ENCODE measurements around the gene ACR.

Gene ACR

DNA sequence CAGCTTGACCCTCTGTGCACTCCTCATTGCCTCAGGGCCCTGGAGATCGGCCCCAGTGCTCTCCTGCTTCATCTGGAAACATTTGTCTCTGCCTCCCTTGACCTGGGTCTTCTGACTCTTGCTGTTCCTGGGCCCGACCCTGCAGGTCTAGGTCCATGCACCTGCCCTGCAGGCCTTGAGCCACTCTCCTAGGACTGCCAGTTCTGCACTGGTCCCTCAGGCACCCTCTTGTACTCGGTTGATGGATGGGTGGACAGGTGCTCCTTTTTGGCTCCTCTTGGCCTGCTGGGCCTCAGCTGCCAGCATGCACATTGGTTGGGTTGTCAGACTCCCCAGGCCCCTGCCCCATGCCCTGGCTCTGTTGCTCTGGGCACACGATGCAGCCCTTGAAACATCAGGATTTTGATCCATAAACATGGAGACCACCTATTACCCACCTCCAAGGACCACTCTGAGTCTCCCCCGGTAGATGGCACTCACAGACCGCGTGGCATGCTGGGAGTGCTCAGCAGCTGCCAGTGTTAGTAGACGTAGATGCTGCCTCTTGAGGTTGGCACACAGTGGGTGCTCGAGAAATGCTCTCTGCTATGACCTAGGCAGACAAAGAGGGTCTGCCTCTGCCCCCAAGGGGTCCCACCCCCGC, 20.2 kb upstream of the ACR start:
- DNase-seq = no peak

DNA sequence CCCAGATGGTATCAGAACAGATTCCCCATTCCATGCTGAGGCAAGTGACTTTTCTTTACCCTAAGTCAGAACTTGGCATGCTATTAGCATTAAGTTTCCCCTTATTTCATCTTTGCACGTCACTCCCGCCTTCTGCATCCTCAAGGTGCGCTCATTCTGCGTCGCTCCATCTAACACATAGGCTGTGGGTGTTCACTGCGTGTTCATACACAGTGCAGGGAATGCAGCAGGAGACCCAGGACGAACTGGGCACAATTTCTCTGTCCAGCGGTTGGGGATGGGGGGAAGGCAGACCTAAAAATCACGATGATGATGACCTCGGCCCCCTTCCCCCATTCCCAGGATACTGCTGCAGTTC, 19.7 kb upstream of the ACR start:
- DNase-seq = no peak

DNA sequence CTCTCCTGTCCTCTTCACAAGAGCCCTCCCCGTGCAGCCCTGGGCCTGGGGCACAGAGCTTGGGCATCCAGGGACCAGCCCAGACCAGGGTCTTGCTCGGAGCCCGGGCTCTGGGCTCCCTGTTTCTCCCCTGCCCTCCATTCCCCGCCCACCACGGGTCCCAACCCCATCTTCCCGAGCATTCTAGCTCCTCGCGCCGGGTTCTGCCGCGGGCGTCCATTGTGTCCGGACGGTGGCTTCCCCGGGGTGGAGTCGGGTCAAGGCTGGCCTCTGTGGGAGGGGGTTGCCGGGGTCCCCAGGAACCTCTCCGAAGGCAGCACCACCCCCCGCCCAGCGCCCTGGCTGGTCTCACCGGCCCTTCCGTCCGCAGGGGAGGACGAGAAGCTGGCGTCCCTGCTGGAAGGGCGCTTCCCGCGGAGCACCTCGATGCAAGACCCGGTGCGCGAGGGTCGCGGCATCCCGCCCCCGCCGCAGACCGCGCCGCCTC, 18.1 kb upstream of the ACR start:
- no peak for DNase-seq

DNA sequence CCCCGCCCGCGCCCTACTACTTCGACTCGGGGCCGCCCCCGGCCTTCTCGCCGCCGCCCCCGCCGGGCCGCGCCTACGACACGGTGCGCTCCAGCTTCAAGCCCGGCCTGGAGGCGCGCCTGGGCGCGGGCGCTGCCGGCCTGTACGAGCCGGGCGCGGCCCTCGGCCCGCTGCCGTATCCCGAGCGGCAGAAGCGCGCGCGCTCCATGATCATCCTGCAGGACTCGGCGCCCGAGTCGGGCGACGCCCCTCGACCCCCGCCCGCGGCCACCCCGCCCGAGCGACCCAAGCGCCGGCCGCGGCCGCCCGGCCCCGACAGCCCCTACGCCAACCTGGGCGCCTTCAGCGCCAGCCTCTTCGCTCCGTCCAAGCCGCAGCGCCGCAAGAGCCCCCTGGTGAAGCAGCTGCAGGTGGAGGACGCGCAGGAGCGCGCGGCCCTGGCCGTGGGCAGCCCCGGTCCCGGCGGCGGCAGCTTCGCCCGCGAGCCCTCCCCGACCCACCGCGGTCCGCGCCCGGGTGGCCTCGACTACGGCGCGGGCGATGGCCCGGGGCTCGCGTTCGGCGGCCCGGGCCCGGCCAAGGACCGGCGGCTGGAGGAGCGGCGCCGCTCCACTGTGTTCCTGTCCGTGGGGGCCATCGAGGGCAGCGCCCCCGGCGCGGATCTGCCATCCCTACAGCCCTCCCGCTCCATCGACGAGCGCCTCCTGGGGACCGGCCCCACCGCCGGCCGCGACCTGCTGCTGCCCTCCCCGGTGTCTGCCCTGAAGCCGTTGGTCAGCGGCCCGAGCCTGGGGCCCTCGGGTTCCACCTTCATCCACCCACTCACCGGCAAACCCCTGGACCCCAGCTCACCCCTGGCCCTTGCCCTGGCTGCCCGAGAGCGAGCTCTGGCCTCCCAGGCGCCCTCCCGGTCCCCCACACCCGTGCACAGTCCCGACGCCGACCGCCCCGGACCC, 17.4 kb upstream of the ACR start:
- DNase-seq = no peak

DNA sequence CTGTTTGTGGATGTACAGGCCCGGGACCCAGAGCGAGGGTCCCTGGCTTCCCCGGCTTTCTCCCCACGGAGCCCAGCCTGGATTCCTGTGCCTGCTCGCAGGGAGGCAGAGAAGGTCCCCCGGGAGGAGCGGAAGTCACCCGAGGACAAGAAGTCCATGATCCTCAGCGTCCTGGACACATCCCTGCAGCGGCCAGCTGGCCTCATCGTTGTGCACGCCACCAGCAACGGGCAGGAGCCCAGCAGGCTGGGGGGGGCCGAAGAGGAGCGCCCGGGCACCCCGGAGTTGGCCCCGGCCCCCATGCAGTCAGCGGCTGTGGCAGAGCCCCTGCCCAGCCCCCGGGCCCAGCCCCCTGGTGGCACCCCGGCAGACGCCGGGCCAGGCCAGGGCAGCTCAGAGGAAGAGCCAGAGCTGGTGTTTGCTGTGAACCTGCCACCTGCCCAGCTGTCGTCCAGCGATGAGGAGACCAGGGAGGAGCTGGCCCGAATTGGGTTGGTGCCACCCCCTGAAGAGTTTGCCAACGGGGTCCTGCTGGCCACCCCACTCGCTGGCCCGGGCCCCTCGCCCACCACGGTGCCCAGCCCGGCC, 16.7 kb upstream of the ACR start:
- DNase-seq = no peak

DNA sequence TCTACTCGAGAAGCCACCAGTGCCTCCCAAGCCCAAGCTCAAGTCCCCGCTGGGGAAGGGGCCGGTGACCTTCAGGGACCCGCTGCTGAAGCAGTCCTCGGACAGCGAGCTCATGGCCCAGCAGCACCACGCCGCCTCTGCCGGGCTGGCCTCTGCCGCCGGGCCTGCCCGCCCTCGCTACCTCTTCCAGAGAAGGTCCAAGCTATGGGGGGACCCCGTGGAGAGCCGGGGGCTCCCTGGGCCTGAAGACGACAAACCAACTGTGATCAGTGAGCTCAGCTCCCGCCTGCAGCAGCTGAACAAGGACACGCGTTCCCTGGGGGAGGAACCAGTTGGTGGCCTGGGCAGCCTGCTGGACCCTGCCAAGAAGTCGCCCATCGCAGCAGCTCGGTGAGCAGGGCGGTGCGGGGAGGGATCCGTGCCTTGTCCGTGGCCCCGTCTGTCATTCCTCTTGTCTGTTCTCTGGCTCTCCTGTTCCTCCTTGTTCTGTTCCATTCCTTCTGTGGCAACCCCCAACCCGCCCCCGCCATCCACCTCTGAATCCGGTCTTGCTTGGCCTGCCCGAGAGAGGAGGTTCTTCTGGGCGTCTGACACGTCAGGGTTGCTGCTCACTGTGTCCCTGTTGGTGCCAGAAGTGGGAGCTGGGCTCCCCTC, 15.8 kb upstream of the ACR start:
- no peak for DNase-seq

DNA sequence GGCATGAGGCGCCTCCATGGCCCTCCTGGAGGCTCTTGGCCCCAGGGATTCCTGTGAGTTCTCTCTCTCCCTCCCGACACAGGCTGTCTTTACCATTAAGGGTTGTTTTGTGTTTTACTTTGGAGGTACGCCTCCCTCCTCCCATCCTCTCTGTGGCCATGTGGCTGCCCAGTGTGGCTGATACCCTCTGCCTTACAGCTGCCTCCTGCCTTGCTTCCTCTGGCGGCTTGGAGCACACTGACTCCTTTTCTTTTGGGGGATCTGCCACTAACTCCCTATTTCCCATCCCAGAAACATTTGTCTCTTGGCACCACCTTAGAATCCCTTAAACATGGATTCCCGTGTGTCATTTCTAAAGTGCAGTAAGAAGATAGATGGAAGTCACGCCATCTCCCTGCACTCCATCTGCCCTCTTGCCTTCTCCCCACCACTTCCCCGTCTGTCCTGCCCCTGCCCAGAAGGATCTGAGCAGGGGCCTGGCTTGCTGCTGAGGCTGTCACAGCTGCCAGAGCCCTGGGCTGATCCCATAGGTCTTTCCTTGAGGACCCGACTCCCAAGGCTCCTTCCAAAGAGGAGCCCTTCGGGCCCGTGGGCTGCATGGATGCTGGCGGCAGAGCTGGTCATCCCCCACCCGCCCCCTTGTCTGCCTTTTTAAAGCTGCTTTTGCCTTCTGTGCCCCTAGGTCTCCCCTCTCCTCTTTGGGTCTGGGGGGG, 15.1 kb upstream of the ACR start:
- no peak for DNase-seq

DNA sequence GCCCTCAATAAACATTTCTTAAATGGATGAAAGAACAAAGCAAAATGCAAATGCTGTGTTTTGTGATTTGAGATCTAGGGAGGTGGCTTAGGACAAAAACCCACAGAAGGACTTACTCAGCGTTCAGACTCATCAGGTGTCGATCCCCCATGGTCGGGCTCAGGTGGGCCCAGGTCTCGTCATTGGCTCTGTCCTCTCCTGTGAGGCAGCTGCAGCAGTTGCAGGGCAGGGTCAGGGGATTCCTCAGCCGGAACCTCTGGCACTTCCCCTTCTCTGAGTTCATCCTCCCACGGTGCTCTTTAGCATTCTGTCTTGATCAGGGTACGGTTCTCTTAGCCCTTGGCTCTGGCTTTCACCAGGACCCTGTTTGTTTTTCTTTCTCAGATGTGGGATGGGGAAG, 14.0 kb upstream of the ACR start:
- no peak for DNase-seq

DNA sequence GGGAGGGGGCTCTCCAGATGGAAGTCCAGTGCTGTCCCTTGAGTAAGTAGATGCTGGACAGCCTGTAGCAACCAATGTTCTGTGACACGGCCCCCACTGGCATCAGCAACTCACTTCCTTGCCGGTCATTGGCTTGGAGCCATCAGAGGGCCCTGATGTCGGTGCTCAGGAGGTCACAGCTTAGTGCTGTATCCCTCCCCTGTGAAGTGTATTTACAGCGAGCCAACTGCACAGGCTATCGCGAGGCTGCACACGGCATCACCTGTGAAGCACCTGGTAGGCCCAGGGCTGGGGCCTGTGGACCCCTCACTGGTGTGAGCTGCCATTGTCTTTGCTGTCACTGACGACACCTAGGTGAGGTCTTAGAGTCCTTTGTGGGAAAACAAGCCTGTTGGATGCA, 13.4 kb upstream of the ACR start:
- no peak for DNase-seq

DNA sequence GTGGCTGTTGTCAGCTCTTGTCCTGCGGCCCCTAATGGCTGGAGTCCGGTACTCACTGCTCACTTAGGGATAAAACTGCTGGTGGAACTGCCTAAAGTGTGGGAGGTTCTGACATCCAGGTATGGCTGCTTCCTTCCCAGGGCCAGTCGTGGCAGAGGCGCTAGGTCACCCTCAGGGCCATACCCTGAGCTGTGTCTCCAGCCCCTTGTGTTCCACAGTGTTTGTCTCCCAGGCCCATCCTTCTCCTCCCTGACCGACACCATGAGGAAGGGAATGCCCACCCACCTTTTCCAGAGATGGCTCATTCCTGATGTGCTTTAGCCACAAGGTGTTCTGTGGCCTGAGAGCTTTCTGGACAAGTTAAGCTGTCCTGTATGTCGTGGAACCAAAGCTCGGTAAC, 12.4 kb upstream of the ACR start:
- DNase-seq = no peak

DNA sequence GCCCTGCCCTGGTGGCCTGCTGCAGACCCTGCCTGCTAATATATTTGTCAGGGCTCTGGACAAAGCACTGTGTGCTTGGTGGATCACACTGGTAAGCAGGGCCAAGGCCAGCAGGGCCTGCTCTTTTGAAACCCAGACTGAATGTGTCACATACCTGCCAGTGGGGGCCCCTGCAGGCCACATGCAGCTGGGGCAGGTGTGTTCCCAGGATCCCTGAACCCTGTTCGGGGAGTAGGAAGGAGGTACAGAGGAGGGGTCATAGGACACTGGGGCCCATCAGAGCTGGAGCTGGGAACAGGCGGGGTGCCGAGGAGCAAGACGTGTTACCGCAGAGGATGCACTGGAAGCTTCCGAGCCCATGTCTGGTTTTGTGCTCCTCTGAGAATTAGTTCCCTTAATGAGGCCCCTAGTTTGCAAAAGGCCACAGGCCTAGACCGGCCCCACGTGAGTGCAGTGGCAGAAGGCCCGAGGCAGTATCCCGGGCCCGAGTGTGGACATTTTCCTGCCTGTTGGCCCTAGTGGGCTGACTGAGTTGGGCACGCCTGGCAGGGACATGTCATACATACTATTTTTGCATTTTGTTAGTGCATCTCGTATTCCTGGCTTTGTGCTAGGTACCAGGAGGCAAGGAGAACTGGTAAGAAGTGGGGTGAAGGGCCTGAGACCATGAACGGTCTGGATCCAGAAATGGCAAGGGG, 11.2 kb upstream of the ACR start:
- no peak for DNase-seq

DNA sequence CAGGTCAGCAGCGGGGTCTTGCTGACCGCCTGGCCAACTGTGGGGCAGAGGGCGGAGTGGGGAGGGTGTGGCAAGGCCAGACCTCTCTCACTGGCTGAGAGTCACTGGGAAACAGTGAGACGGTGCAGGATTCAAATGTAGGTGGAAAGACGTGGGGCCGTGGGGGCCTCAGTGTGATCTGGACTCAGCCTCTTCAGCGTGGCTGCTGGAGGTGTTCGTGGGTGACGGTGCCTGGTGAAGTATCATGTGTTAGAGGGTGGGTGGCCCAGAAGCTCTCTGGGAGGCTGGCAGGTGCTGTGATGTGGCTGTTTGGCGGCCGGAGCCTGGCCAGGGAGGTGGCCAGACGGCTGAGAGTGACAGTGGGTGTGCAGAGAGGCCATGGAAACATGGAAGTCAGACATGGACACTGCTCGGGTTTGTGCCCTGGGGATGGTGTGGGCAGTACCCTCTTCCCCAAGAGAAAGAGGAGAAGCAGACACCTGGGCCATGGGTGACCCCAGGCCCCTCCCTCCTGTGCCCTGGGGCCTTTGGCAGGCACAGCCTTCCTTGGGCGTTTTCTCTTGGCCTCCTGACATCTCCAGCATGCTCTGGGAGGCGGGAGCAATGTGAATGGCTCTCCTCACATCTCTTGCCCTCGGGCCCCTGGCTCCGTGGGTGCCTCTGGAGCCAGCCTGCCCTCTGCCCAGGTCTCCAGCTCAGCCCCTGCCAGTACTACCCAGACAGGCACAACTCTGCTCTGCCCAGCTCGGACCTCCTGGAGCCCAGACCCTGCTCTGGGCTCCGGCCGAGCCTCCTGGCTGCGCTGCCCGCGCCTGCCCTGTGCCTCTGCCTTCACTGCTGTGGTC, 10.1 kb upstream of the ACR start:
- no peak for DNase-seq

DNA sequence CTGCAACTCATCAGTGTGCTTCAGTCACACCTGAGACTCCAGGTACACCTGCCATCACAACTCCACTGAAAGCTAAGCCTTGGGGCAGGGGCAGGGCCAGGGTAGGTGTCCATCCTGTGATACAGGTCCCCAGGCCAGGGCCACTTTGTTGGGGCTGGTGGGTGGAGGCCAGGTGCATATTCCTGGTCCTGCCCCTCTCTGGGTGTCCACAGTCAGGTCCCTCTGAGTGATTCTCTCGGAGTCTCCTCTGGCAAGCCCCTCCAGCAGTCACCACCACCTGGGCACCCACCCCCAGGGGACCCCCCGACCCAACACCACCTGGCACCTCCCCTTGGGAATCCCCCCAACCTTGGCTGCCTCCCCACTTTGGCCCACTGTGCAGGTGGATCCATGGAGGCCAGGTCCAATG, 9.5 kb upstream of the ACR start:
- DNase-seq = no peak

DNA sequence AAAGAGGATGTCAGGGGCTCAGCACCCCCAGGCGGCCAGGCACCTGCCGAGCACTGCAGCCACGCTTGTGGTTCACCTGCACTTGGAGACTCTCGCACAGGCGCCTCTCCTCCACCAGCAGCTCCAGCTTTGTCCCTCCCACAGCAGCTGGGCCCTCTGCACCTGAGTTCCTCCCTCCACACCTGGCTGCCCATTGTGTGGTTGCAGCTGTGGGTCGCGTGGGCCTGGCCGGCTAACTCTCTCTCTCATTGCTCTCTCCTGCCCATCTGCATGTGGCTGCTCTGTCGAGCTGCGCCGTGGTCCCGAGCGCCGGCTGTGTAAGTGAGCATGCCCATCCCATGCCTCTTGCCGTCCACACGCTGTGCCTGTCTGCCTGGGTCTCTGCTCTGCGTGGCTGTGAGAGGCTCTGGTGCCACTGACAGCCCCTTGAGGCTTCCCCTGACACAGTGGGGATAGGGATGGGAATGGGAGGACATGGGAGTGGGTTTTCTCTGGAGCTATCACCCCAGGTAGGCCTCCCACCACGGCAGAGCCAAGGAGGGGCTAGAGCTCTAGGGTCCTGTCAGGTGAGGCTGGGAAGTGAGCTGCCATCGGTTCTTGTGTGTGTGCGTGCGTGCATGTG, 8.5 kb upstream of the ACR start:
- DNase-seq = no peak

DNA sequence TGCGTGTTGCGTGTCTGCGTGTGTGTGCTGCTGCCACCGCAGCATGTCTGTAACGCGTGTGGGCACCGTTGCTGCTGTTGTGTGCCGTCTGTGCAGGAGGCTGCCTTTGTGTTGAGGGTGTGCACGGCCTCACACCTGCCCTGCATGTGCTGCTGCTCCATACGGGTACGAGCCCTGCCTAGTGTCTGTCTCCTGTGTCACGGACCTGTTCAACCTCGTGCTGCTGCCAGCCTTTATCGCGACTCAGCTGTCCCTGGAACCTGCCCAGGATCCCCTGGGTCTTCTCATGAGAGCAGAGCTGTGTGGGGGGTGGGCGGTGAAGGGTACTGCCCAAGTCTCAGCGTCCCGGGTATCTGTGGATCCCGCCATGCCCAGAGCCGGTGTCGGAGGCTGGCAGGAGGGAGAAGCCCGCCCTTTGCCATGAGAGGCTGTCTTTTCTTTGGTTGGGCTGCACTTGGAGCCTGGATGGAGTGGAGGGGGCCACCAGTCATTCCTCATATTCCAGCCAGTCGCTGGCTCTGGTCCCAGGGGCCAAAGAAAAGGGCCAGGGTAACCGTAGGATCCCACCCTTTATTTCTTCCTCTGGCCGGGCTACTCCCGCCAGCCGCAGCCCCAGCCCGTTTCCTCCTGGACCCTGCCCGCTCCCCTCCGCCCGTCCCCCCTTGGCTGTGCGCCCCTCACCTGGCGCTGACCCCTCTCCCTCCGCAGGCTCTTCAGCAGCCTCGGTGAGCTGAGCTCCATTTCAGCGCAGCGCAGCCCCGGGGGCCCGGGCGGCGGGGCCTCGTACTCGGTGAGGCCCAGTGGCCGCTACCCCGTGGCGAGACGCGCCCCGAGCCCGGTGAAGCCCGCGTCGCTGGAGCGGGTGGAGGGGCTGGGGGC, 7.8 kb upstream of the ACR start:
- DNase-seq = no peak

DNA sequence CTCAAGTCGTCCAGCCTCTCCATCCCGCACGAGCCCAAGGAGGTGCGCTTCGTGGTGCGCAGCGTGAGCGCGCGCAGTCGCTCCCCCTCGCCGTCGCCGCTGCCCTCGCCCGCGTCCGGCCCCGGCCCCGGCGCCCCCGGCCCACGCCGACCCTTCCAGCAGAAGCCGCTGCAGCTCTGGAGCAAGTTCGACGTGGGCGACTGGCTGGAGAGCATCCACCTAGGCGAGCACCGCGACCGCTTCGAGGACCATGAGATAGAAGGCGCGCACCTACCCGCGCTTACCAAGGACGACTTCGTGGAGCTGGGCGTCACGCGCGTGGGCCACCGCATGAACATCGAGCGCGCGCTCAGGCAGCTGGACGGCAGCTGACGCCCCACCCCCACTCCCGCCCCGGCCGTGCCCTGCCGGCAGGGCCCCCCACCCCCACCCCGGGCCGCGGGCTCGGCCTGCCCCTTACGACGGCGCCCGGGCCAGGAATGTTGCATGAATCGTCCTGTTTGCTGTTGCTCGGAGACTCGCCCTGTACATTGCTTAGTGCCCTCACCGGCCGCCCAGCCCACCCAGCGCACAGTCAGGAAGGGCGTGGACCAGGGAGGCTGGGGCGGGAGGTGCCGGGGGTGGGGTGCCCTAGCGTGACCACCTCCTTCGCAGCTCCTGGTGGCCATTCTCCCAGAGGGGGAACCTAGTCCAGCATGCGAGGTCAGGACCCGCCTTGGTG, 6.9 kb upstream of the ACR start:
- no peak for DNase-seq

DNA sequence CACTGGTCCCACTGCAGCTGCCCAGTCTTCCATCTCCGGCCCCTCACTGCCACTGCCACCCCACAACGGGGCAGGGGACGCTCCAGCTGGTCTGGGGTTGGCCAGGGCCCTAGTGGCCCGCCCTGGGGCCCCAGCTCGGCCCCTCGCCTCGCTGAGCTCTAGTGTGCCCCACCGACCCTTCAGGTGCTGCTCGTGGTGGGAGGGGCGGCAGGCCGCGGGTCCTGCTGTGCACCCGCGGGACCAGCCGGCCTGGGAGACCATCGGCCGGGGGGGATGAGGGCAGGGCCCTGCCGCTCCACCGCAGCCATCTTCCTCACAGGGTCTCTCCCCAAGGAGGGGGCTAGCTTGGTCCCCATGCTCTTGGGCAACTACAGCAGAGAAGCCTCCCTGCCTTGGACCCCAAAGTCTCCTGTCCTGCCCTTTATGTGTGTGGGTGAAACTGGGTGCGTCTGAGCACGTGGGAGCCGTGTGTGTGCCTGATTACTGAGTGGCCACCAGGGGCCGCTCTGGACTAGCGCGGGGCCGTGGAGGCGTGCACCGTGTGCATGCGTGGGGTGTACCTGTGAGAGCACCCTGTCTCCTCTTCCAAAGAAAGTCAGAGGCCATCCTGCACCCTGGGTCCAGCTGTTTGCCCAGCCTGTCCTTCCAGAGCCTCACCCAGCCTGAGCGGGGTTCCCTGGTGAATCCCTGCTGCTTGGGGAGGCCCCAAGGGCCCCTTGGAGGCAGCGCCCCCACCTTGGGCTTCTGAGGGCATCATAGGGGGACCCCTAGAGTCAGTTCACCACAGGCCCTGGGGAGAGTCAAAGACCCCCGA, 6.0 kb upstream of the ACR start:
- peak; percentile 63 to 69 for DNase-seq

DNA sequence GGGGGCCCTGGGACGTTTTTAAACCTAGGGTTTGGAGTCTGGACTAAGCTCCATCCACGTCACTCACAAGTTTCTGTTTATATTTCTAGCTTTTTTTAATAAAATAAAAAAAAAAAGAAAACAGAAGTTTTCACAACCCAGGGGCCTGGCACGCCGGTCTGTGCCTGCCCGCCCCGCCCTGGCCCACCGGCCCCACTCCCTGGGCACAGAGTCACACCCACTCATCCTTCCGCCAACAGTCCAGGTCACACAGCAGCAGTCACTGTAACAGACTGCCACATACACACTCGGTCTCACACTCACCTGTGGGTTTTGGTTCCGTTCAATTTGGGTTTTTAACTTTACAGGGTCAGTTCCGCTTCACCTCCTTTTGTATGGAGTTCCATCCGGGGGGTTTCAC, 5.3 kb upstream of the ACR start:
- DNase-seq = no peak

All from stimulated activated CD4-positive, alpha-beta T cell treated with anti-CD3 and anti-CD28 coated beads, Interleukin-2, amount 100 ng/mL, for 24 hours (primary cell).